ENCODE measurements around the gene RELB.

DNA sequence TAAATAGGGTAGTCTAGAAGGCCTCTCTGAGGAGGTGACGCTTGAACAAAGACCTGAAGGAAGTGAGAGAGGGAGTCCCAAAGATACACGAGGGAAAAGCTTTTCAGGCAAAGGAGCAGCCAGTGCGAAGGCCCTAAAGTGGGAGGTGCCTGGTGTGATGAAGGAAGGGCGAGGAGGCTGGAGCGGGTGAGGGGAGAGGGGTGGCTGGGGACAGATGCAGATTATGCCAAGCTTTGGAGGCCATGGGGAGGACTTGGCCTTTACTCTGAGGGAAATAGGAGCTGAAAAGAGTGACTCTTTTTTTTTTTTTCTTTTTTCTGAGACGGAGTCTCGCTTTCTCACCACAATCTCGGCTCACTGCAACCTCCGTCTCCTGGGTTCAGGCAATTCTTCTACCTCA, 43.2 kb upstream of the RELB start:
- TF ChIP-seq CTCF (IDR thresholded peaks at IDR 0.05) (no peak), POLR2A (IDR thresholded peaks at IDR 0.05) (no peak), POLR2AphosphoS5 (IDR thresholded peaks at IDR 0.05) (no peak), EP300 (IDR thresholded peaks at IDR 0.05) (no peak)

Measured in gastroesophageal sphincter (tissue), 3 donors.